ENCODE data around the gene FLOT2.
"Not testable (repeated sequence)": the region's sequence is repeated elsewhere in the genome, so short reads cannot be mapped to it uniquely, and the experiment has no call there.

Gene FLOT2

DNA sequence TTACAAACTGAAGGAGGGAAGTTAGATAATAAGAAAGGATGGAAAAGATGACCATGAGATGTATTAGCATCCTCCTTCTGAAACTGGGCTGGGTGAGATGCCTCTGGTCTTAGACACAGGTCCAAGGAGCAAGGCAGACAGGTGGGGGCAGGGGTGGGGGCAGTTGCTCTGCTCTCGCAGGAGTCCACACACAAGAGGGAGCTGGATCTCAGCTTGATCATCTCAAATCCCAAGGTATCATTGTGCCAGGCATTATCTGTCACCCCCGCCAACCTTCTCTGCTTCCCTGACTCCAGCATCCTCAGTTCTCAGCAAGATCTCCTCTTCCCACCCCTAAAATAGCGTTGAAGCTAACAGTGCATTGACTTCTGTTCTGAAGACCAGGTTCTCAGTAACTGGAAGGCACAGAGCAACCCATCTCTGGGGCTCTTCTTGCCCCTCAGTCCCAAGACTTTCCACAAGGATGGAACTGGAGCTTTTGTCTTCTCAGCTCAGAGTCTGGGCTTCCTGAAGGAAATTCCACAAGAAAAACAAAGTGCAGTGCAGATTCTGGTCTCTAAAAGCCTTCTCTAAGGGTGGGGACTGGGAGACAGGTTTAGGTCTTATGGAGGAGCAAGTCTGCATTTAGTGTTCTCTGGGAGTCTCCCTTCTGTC lies 1.6 kb downstream of the FLOT2 start:
- no peak for DNase-seq (ENCODE audit: low spot score)

DNA sequence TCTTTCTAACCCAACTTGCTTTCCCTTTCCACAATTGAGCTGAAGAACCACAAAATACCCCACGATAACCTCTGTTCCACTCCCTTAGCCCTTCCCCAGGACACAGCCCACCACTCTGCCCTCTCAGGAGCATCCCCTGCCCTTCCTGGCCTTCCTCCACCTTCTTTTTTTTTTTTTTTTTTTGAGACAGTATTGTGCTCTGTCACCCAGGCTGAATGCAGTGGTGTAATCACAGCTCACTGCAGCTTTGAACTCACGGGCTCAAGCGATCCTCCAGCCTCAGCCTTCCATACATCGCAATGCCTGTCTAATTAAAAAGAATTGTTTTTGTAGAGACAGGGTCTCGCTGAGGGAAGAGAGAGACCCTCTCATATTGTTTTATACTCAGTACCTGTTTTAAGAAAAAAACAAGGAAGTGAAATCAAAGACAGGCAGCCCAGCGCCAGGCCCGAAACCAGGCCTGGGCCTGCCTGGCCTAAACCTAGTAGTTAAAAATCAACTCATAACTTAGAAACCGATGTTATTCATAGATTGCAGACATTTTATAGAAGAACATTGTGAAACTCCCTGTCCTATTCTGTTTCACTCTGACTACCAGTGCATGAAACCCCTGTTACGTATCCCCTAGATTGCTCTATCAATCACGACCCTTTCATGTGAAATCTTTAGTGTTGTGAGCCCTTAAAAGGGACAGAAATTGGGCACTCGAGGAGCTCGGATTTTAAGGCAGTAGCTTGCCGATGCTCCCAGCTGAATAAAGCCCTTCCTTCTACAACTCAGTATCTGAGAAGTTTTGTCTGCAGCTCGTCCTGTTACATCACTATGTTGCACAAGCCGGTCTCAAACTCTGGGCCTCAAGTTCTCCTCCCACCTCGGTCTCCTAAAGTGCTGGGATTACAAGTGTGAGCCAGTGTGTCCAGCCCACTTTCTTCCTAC lies 4.0 kb downstream of the FLOT2 start:
- peak; percentile 15 for DNase-seq (ENCODE audit: low spot score)

DNA sequence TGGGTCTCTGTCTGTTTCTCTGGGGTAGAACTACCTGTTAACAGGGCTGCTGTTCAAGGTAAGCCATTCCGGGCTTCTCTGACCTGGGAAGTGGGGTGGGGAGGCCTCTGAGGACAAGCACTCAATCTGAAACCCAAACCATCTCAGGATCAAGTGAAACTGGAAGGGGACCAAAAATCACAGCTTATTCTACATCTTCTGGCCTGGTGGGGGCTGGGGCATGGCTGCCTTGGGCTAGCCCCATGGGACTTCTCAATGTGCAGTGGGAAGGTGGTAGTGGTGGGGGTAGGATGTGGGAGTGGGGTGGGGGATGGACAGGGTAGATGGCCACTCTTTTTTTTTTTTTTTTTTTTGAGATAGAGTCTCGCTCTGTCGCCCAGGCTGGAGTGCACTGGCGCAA lies 5.5 kb downstream of the FLOT2 start:
- DNase-seq (ENCODE audit: low spot score): no peak

DNA sequence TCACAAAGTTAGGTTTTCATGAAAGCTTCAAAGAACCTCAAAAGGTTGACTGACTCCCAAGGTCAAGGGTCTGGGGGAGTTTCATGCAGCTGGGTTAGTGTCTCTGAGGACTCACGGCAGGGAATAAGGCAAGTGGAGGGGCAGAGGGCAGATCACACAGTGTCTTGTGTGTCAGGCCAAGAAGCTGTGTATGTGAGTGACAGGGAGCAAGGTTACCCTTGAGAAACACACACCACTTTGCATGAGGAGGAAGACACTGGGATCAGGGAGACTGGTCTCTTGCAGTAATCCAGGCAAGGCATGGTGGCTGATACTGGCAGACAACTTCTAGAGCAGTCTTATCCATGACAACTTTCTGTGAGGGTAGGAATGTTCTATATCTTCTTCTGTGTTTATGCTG lies 6.3 kb downstream of the FLOT2 start:
- no peak for DNase-seq (ENCODE audit: low spot score)

DNA sequence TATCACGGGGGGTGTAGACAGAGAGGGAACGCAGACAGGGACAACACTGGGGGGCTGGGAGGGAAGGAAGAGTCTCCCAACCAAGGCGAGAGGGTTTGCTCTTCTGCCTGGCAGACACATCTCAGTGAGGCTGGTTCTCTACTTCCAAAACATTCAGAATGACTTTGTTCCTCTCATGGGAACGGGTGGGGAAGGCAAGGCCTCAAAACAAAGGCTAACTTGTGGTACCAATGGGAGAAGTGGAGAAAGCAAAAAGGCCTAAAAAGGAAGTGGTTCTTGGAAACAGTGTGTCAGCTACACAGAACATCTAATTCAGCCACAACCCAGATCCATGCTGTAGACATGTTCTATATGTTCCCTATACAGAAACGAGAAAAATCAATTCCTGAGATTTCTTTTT lies 7.5 kb downstream of the FLOT2 start:
- DNase-seq (ENCODE audit: low spot score): no peak

DNA sequence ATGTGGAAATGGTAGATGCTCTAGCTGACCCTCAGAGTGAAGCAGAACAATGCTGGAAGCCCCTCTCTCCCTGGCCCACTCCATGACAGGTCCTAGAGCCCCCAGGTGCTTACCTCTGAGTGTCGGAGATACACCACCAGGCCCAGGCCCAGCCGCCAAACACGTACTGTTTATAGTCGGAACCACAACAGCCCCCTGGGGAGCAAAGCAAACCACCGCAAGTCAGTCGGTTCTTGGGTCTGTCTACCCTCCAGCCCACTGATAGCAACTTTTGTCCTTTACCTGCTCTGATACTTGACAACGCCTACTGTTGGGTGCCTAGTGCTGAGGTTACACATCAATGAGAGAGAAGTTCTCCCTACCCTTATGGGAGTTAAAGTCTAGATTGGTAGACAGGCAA lies 8.7 kb downstream of the FLOT2 start:
- no peak for DNase-seq (ENCODE audit: low spot score)

DNA sequence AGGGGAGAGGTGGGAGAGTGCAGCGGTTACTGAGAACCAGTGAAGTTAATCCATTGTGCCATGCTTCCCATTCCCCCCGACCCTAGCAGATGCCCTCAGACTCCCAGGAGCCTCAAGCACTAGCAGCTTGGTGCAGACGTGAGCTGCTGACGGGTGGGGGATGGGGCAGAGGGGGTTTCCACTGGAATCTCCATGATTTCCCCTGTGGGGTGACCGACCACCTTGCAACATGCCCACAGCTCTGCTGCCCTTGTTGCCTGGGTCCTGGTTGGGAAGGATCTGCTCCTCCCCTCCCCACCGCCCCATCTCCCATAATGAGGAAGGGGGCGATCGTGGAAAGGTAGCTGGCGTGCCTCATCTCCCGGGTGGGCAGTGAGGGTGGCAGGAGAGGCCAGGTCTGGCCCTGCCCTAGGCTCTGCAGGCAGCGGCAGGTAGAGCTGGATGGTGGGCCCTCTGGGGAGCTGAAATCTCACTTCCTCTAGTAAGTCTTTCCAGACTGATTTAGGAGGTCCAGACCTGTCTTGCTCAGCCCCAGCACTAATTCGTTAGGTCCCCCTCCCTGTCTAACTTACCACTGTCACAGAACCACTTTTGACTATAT lies 9.6 kb downstream of the FLOT2 start:
- DNase-seq (ENCODE audit: low spot score): no peak

DNA sequence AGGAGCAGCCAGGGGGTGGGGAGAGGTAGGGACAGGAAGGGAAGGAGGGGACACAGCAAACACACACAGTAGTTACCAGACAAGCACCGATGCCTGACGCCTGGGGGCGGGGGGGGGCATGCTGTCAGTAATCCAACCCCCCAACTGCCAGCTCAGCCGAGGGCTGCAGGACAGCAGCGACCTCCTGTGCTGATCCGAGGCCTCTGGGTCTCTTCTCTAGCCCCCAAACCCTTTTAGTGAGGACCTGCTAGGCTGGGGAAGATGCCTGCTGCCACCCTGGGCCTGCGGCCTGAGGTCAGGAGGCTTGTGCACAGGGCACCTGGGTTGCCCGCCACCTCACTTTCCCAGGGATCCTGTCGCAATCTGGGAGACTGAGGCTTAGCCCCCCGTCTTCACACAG lies 11.6 kb downstream of the FLOT2 start:
- no peak for DNase-seq (ENCODE audit: low spot score)

DNA sequence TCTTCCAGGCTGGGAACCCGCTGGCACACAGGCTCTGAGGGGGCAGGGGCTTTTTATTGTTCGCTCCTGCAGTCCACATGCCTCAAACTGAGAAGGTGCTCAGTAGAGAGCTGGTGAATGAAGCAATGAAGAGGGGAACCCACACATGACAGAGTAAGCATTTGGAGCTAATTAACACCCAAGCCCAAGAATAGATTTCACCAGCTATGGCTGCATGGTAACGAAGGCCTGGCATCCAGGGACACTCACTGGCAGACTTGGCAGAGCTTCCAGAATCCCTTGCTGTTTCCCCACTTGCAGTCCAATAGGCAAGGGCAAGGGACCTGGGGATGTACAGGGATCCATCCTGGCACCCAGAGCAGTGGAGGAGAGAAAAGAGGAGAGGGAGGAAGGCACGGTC lies 12.2 kb downstream of the FLOT2 start:
- no peak for DNase-seq (ENCODE audit: low spot score)

DNA sequence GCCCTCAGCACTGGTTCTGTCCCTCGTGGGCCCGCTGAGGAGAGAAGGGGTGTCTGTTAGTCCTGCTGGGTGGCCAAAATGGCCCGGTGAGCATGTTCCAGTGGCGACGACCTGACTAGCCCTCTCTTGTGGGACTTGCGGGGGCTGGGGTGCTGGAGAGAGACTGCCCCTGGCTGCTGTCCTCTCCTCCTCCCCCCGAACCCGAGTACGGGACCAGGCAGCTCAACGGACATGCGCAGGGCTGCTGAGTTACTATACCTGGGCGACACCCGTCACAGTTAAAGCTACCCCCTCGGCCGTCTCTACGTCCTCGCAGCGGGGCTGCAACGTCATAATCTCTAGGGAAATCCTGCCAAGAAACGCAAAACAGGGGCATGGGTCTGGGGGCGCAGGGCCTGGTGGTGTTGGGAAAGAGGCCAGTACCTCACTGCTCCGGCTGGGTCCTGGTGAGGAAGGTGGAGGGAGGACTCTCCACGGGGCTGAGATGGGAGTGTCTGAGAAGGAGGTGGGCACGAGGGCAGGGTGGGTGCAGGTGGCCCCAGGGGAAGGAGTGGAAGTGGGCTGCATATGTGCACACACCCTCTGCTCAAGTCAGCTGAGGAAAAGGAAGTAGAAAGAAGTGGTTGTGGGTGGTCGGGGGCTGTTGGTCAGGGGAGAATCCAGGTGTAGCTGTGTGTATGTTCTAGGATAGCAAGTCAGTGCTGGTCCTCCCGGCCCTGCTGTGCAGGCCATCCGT lies 13.4 kb downstream of the FLOT2 start:
- DNase-seq (ENCODE audit: low spot score): no peak

DNA sequence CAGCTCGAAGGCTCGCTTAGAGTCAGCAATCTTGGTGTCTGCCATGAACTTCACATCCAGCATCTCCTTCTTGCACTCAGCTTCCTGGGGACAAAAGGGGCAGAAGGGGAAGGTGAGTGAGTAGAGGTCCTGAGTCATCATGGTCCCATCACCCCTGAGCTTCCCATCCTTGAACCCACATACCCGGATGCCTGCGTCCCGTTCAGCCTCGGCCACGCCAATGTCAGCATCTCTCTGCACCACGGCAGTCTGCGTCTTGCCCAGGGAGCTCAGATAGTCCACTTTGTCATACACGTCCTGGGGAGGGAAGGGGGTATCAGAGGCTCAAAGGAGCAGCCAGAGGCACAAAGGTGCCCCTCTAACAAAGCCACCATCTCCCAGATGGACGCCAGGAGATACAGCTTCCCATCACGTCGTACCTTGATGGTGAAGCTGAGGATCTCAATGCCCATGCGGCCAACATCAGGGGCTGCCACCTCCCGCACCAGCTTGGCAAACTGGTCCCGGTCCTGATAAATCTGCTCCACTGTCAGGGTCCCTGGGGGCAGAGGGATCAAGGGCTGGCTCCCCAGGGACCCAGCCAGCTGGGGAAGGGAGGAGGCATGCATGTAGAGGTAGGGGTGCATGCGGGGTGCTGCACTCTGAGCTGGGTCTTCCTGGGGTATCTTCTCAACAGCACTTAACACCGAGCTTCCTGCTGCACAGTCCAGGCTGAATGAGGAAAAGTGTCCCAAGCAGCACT lies 15.2 kb downstream of the FLOT2 start:
- DNase-seq (ENCODE audit: low spot score): no peak

DNA sequence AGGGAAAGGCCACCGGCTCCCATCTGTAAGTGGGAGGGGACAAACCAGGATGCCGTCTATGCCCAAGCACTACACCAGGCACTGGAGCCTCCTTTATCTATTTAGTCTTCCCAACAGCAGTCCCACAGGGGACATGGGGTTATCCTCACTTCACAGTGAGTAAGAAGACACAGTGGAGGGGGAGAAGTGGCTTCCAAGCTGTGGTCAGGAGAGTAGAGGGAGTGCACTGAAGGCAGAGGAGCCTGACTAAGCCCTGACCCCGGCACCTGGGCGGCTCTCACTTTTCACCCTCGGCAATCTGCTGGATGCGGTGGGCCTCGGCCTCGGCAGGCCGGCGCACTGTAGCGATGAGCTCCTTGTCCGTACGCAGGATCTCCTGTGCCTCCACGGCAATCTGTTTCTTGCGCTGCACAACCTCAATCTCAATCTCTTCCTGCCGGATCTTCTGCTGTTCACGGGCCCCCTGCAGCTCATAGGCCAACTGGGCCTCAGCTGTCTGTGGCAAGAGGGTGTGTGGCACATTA lies 15.9 kb downstream of the FLOT2 start:
- DNase-seq (ENCODE audit: low spot score): no peak

DNA sequence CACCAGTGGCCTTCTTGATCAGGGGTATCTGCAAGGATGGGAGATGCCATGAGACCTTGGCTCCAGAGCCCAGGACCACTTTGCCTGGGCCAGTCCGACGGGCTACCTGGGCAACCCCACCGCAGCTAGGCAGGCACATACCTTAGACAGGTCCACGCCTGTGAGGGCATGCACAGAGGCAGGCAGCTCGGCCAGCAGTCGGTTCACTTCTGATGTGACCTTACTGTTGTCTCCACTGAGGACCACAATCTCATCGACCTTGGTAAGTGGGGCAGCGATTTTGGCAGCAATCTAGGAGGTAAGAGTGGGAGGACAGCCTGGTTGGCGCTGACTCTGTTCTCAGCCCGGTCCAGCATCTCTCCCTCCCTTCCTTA lies 17.0 kb downstream of the FLOT2 start:
- no peak for DNase-seq (ENCODE audit: low spot score)

DNA sequence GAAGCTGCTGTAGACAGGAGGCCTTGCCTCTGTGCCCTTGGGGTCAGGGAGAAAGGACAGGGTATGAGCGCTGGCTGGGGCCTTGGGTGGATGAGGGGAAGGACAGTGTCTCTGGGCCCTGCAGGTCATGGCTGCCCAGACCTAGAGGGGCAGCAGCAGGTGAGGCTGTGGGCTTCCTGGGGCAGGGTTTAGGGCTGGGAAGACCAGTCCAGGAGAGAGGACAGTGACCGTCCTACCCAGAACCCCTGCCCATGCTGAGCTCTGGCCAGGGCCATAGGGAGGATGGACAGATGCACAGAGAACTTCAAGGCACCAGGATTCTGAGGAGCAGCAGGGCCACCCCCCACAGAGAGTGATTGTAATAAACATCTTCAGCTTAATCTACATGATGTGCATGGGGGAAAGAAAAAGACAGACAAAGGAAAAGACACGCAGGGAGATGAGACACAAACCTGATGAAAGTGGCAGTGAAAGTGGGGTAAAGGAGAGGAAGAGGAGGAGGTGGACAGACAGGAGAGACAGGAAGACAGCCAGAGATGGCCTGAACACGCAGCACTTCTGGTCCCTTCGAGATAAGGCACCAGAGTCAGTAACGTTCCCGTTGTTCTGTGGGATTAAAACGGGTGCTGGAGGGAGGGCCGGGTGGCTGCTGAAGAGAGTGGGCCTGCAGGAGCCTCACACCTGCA lies 17.5 kb downstream of the FLOT2 start:
- DNase-seq (ENCODE audit: low spot score): no peak

DNA sequence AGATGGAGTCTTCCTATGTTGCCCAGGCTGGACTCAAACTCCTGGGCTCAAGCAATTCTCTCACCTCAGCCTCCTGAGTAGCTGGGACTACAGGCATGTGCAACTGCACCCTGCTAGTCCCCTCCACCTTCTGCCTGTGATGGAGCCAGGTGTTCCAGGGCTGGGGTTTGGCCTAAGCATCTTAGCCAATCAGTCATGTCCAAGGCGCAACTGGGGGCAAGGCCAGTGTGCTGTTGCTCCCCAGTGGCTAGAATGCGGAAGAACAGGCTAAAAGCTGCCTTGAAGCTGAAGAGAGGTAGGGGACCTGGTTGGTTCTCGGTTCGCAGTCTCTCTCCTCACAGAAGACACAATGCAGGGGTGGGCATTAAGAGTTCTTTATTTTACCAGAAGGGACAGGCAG lies 18.6 kb downstream of the FLOT2 start:
- no peak for DNase-seq (ENCODE audit: low spot score)

DNA sequence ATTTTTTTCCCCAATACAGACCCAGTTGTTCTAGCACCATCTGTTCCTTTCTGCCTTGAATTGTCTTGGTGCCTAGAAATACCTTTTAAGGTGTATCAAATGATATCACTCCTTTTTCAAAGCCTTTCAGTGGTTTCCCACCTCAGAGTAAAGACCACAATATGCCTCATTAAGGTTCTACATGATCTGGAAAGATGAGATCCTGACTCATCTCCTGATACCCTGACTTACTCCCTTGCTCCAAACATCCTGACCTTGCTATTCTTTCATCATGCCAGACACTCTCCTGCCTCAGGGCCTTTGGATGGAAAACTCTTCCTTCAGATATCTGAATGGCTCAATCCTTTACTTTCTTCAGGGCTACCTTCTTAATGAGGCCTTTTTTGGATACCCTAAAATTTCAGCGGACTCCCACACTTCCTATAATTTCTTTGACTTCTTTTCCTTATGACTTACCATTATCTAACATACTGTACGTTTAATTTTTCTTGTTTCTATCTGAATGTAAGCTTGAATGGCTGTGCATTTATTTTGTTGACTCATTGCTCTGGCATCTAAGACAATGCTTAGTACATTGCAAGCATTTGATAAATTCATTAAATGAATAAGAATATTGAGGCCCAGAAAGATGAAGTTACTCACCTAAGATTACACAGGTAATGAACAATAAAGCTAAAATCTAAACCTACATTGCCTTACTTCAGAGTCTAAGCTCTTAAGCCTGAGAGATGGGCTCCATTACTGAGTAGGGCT lies 19.2 kb downstream of the FLOT2 start:
- no peak for DNase-seq (ENCODE audit: low spot score)

DNA sequence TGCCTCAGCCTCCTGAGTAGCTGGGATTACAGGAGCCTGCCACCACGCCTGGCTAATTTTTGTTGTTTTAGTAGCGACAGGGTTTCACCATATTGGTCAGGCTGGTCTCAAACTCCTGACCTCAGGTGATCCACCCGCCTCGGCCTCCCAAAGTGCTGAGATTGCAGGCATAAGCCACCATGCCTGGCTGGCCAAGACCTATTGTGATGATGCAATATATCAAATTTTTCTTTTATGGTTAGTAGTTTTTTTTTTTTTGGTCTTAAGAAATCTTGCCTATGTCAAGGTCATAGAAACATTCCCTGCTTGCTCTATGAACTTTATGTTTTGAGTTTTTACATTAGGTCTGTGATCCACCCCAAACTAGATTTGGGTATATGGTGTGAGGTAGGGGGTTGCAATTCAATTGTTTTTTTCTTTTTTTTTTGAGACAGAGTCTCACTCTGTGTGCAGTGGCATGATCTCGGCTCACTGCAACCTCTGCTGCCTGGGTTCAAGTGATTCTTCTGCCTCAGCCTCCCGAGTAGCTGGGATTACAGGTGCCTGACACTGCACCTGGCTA lies 20.3 kb downstream of the FLOT2 start:
- not testable (repeated sequence) for DNase-seq (ENCODE audit: low spot score)

DNA sequence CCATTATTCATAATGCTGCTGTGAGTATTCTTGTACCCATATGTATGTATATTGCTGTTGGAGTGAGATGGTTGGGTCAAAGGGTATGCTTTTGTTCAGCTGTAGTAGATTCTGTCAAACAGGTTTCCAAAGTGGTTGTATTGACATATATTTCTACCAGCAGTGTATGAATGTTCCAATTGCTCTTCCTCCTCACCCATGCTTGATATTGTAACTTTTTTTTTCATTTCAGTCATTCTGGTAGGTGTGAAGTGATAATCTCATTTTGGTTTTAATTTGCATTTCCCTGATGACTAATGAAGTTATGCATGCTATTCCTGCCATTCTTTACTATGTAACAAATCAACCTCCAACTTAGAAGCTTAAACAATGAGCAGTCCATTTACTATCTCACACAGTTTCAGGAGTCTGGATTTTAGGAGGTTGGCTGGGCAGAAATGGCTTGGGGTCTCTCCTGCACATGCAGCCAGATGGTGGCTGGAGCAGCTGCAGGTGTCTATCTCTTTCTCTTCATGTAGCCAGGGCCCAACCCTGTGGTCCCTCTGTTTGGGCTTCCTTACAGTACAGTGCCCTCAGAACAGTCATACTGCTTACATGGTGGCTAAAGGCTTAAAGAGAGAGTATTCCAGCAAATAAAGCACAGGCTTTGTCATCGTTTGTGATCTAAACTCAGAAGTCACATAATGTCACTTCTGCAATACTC lies 21.5 kb downstream of the FLOT2 start:
- no peak for DNase-seq (ENCODE audit: low spot score)

DNA sequence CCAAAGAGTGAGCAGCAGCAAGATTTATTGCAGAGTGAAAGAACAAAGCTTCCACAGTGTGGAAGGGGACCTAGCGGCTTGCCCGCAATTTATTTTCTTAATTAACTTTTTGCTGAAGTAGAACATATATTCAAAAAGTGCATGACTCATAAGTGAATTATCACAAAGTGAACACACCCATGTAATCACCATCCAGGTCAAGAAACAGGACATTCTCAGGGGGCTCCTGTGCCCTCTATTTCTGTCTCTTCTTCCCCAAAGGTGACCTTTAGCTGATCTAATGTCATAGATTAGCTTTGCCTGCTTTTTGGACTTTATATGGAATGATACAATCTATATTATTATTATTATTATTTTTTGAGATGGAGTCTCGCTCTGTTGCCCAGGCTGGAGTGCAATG lies 22.8 kb downstream of the FLOT2 start:
- no peak for DNase-seq (ENCODE audit: low spot score)

Data from CD4-positive, alpha-beta T cell treated with Interleukin-2 at 100 ng/mL for 4 hours (primary cell).